AG10803 (cell line): ENCODE results near the gene SCN5A.

Experiments used
- DNase-seq: peaks from one replicate; pipeline ENCODE4 v3.0.0; 2010; ENCODE audit warnings: low read depth
- H3K4me3 ChIP-seq: 2 replicates; pipeline ENCODE4 v1.5.1; 2011; ENCODE audit warnings: mild to moderate bottlenecking, low read length, control low read depth
- CTCF ChIP-seq: conservative IDR thresholded peaks from 2 replicates; pipeline ENCODE4 v1.5.1; 2011; ENCODE audit warnings: mild to moderate bottlenecking, low read length, control low read depth, inconsistent platforms

Gene SCN5A

GRCh38 chr3:38616658-38617057, 32.8 kb downstream of the SCN5A start:
- no peak for TF ChIP-seq CTCF
- no peak for DNase-seq
- H3K4me3 ChIP-seq: no peak overlapping the region

GRCh38 chr3:38616111-38616510, 33.4 kb downstream of the SCN5A start:
- DNase-seq: no peak
- H3K4me3 ChIP-seq: no peak overlapping the region
- no peak for TF ChIP-seq CTCF

DNA sequence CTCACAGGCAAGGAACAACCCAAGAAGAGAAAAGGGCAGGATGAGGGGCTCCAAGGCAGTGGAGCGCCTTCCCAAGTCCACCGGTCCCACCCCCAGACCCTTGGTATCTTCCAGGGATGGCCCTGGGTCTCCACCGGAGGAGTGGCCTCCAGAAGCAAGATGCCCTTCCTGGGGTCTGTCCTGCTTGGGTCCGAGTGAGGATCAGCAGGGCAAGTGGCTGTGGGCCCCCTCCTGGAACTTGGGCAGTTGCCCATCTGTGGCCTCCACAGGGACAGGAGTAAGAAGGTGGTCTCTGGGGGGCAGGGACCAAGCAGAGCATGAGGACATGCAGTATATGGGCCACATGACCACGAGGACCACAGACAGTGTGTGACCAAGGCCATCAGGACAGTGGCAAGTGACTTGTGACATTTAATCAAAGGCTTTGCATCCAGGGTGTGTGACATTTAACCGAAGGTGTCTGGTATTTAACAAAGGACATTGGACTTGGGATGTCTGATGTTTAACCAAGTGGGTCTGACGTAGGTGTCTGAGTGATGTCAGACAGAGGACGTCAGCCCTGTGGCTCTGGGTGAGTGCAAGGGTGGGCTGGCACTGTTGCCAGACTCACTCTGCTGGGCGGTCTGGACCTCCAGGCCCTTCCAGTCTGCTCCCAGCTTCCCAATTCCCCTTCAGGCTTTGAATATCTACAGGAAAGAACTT, 34.7 kb downstream of the SCN5A start:
- no peak for DNase-seq
- no peak overlapping the region for H3K4me3 ChIP-seq
- TF ChIP-seq CTCF: no peak

DNA sequence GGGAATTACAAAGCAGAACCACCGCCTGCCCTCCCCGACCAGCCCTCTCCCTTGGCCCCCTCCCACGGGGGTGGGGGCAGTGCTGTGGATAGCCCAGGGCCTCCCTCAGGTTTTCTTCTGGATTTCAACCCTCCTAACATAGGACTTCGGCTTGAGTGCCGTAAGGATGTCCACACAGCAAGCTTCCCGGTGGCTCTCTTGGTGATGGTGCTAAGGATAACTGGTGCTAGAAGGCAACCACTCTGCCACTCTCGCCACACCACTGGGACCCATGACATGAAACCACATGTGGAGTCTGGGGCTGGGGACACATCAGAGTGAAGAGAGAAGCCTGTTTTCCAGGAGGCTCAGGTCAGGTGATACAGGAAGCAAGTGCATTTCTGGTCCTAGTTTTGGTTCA, 35.4 kb downstream of the SCN5A start:
- DNase-seq: no peak
- no peak for TF ChIP-seq CTCF

GRCh38 chr3:38613426-38613825, 36.1 kb downstream of the SCN5A start:
- H3K4me3 ChIP-seq: no peak overlapping the region
- no peak for DNase-seq
- no peak for TF ChIP-seq CTCF

More for the DNA sequence above, 35.4 kb downstream of the SCN5A start:
- no peak overlapping the region for H3K4me3 ChIP-seq

DNA sequence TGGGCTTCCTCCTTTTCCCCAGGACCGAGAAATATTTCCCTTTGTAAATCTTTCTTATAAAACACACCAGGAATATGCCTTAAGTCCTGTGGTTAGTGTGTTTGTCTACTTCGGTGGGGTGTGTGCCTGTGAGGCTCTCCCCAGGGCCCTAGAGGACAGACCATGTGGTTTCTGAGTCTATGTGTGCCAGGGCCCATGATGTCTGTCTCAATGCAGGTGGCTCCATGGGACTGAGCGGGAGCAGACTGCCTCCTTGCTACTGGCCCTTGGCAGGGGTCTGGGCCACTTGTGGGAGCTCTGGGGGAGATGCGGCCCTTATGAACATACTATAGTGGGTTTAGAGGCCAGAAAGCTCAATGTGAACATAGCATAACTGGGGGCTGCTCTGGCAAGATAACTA, 37.6 kb downstream of the SCN5A start:
- no peak for DNase-seq
- H3K4me3 ChIP-seq: no peak overlapping the region
- TF ChIP-seq CTCF: no peak

DNA sequence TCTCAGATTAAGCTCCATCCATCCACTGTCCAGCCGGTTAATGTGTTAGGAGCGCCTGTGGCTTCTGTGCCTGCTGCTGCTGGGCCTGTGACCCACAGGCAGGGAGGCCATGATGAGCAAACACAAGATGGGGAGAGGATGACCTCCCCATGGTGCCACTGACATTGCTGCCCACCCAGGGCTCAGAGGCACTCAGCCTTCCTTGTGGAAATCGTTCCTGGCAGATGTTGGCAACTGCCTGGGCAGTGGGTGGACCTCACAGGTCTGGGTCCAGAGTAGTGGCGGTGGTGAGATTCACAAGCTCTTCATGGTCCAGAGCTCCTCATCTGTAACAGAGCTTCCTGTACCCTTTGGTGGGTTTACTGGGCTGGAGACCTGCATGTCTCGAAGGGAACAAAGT, 38.6 kb downstream of the SCN5A start:
- no peak for TF ChIP-seq CTCF
- H3K4me3 ChIP-seq: no peak overlapping the region
- DNase-seq: no peak
